ENCODE measurements around the gene KIAA1217.
"Not testable (repeated sequence)": the region's sequence is repeated elsewhere in the genome, so short reads cannot be mapped to it uniquely, and the experiment has no call there.

The KIAA1217 gene

GRCh38 chr10:24344695-24345463 is 135.9 kb downstream of the KIAA1217 start:
- H3K9me3 ChIP-seq (ENCODE audit: low read length) = no peaks in the 10 kb centered on the region
- no peak overlapping the region for H3K27ac ChIP-seq (ENCODE audit: low read depth, low read length)
- H3K36me3 ChIP-seq (ENCODE audit: insufficient read depth, low read length) = no peaks in the 10 kb centered on the region
- H3K4me3 ChIP-seq (ENCODE audit: low read depth in 1 of 2, low read length in 2 of 2) = no peak overlapping the region
- H3K4me1 ChIP-seq (ENCODE audit: insufficient read depth, low read length) = no peaks in the 10 kb centered on the region
- H3K27me3 ChIP-seq (ENCODE audit: control insufficient read depth in 1 of 2, insufficient read depth in 2 of 2, low read length in 2 of 2) = no peaks in the 10 kb centered on the region
- H3K9ac ChIP-seq (ENCODE audit: low read length) = no peak overlapping the region

- Histone ChIP-seq H3K4me3 (ENCODE audit: low read depth in 1 of 2, low read length in 2 of 2) (no peak overlapping the region), H3K36me3 (ENCODE audit: insufficient read depth, low read length) (no peaks in the 10 kb centered on the region), H3K9ac (ENCODE audit: low read length) (no peak overlapping the region), H3K27me3 (ENCODE audit: control insufficient read depth in 1 of 2, insufficient read depth in 2 of 2, low read length in 2 of 2) (no peaks in the 10 kb centered on the region), H3K9me3 (ENCODE audit: low read length) (no peaks in the 10 kb centered on the region), H3K4me1 (ENCODE audit: insufficient read depth, low read length) (no peaks in the 10 kb centered on the region), H3K27ac (ENCODE audit: low read depth, low read length) (no peak overlapping the region)
Measured at GRCh38 chr10:24346877-24347519, 138.1 kb downstream of the KIAA1217 start.

- H3K9me3 ChIP-seq (ENCODE audit: low read length) = no peaks in the 10 kb centered on the region
- no peaks in the 10 kb centered on the region for H3K4me1 ChIP-seq (ENCODE audit: insufficient read depth, low read length)
- no peaks in the 10 kb centered on the region for H3K27me3 ChIP-seq (ENCODE audit: control insufficient read depth in 1 of 2, insufficient read depth in 2 of 2, low read length in 2 of 2)
- H3K4me3 ChIP-seq (ENCODE audit: low read depth in 1 of 2, low read length in 2 of 2) = no peak overlapping the region
- H3K27ac ChIP-seq (ENCODE audit: low read depth, low read length) = no peak overlapping the region
- no peak overlapping the region for H3K9ac ChIP-seq (ENCODE audit: low read length)
- no peaks in the 10 kb centered on the region for H3K36me3 ChIP-seq (ENCODE audit: insufficient read depth, low read length)
Measured at GRCh38 chr10:24349379-24350001, 140.6 kb downstream of the KIAA1217 start.

- Histone ChIP-seq H3K9ac (ENCODE audit: low read length) (no peak overlapping the region), H3K36me3 (ENCODE audit: insufficient read depth, low read length) (no peaks in the 10 kb centered on the region), H3K4me3 (ENCODE audit: low read depth in 1 of 2, low read length in 2 of 2) (no peak overlapping the region), H3K27ac (ENCODE audit: low read depth, low read length) (no peak overlapping the region), H3K9me3 (ENCODE audit: low read length) (no peaks in the 10 kb centered on the region), H3K4me1 (ENCODE audit: insufficient read depth, low read length) (no peaks in the 10 kb centered on the region), H3K27me3 (ENCODE audit: control insufficient read depth in 1 of 2, insufficient read depth in 2 of 2, low read length in 2 of 2) (no peaks in the 10 kb centered on the region)
Measured at GRCh38 chr10:24350070-24350921, 141.4 kb downstream of the KIAA1217 start.

GRCh38 chr10:24350922-24351225 is 141.9 kb downstream of the KIAA1217 start:
- not testable (repeated sequence) for H3K4me3 ChIP-seq (ENCODE audit: low read depth in 1 of 2, low read length in 2 of 2); H3K9ac ChIP-seq (ENCODE audit: low read length); H3K36me3 ChIP-seq (ENCODE audit: insufficient read depth, low read length); H3K27ac ChIP-seq (ENCODE audit: low read depth, low read length); H3K4me1 ChIP-seq (ENCODE audit: insufficient read depth, low read length); H3K27me3 ChIP-seq (ENCODE audit: control insufficient read depth in 1 of 2, insufficient read depth in 2 of 2, low read length in 2 of 2); H3K9me3 ChIP-seq (ENCODE audit: low read length)

GRCh38 chr10:24351961-24352360 is 143.0 kb downstream of the KIAA1217 start:
- H3K27ac ChIP-seq (ENCODE audit: low read depth, low read length) = no peak overlapping the region
- no peaks in the 10 kb centered on the region for H3K27me3 ChIP-seq (ENCODE audit: control insufficient read depth in 1 of 2, insufficient read depth in 2 of 2, low read length in 2 of 2)
- no peak overlapping the region for H3K4me3 ChIP-seq (ENCODE audit: low read depth in 1 of 2, low read length in 2 of 2)
- no peaks in the 10 kb centered on the region for H3K36me3 ChIP-seq (ENCODE audit: insufficient read depth, low read length)
- H3K9ac ChIP-seq (ENCODE audit: low read length) = no peak overlapping the region
- no peaks in the 10 kb centered on the region for H3K9me3 ChIP-seq (ENCODE audit: low read length)
- no peaks in the 10 kb centered on the region for H3K4me1 ChIP-seq (ENCODE audit: insufficient read depth, low read length)

GRCh38 chr10:24352399-24352798 is 143.5 kb downstream of the KIAA1217 start:
- Histone ChIP-seq H3K36me3 (ENCODE audit: insufficient read depth, low read length) (no peaks in the 10 kb centered on the region), H3K4me1 (ENCODE audit: insufficient read depth, low read length) (no peaks in the 10 kb centered on the region), H3K9me3 (ENCODE audit: low read length) (no peaks in the 10 kb centered on the region), H3K27ac (ENCODE audit: low read depth, low read length) (no peak overlapping the region), H3K27me3 (ENCODE audit: control insufficient read depth in 1 of 2, insufficient read depth in 2 of 2, low read length in 2 of 2) (no peaks in the 10 kb centered on the region), H3K9ac (ENCODE audit: low read length) (no peak overlapping the region), H3K4me3 (ENCODE audit: low read depth in 1 of 2, low read length in 2 of 2) (no peak overlapping the region)

GRCh38 chr10:24353319-24353718 is 144.4 kb downstream of the KIAA1217 start:
- Histone ChIP-seq H3K27ac (ENCODE audit: low read depth, low read length) (no peak overlapping the region), H3K27me3 (ENCODE audit: control insufficient read depth in 1 of 2, insufficient read depth in 2 of 2, low read length in 2 of 2) (no peaks in the 10 kb centered on the region), H3K4me1 (ENCODE audit: insufficient read depth, low read length) (no peaks in the 10 kb centered on the region), H3K9me3 (ENCODE audit: low read length) (no peaks in the 10 kb centered on the region), H3K4me3 (ENCODE audit: low read depth in 1 of 2, low read length in 2 of 2) (no peak overlapping the region), H3K36me3 (ENCODE audit: insufficient read depth, low read length) (no peaks in the 10 kb centered on the region), H3K9ac (ENCODE audit: low read length) (no peak overlapping the region)

GRCh38 chr10:24355056-24355688 is 146.2 kb downstream of the KIAA1217 start:
- Histone ChIP-seq H3K4me3 (ENCODE audit: low read depth in 1 of 2, low read length in 2 of 2) (no peak overlapping the region), H3K4me1 (ENCODE audit: insufficient read depth, low read length) (no peaks in the 10 kb centered on the region), H3K36me3 (ENCODE audit: insufficient read depth, low read length) (no peaks in the 10 kb centered on the region), H3K9ac (ENCODE audit: low read length) (no peak overlapping the region), H3K27me3 (ENCODE audit: control insufficient read depth in 1 of 2, insufficient read depth in 2 of 2, low read length in 2 of 2) (no peaks in the 10 kb centered on the region), H3K9me3 (ENCODE audit: low read length) (no peaks in the 10 kb centered on the region), H3K27ac (ENCODE audit: low read depth, low read length) (no peak overlapping the region)

- Histone ChIP-seq H3K27ac (ENCODE audit: low read depth, low read length) (no peak overlapping the region), H3K9me3 (ENCODE audit: low read length) (no peaks in the 10 kb centered on the region), H3K9ac (ENCODE audit: low read length) (no peak overlapping the region), H3K4me1 (ENCODE audit: insufficient read depth, low read length) (peaks cover 5% of the 10 kb centered on the region), H3K27me3 (ENCODE audit: control insufficient read depth in 1 of 2, insufficient read depth in 2 of 2, low read length in 2 of 2) (no peaks in the 10 kb centered on the region), H3K36me3 (ENCODE audit: insufficient read depth, low read length) (no peaks in the 10 kb centered on the region), H3K4me3 (ENCODE audit: low read depth in 1 of 2, low read length in 2 of 2) (no peak overlapping the region)
Measured at GRCh38 chr10:24357344-24358004, 148.5 kb downstream of the KIAA1217 start.

All from muscle layer of colon (tissue), 2 donors.